ENCODE data around the gene MAD2L1BP. TPM values are rescaled to one million over a fixed set of nuclear protein-coding genes. Genes with fewer than 3 reads are reported as not detected.

MAD2L1BP gene
- total and polyA plus RNA-seq, 5 donors, result 21.6 to 25.6 (median 24.5) TPM

GRCh38 chr6:43613721-43614395 is 21.8 kb upstream of the MAD2L1BP start:
- no peaks in the 10 kb centered on the region for H3K27me3 ChIP-seq (ENCODE audit: control insufficient read depth, insufficient read depth)
- ATAC-seq (no peak), DNase-seq (no peak)
- no peak overlapping the region for H3K27ac ChIP-seq (ENCODE audit: low read length)
- H3K9me3 ChIP-seq (ENCODE audit: control insufficient read depth, low read length), result no peaks in the 10 kb centered on the region
- intact Hi-C loops (cut with DNase I), result no loop called here
- no peak overlapping the region for H3K4me3 ChIP-seq (ENCODE audit: low read length)
- 94% methylated on average over 6 of the region's 6 CpGs for WGBS
- H3K4me1 ChIP-seq (ENCODE audit: control insufficient read depth, insufficient read depth, low read length), result no peaks in the 10 kb centered on the region

GRCh38 chr6:43614396-43614730 is 21.3 kb upstream of the MAD2L1BP start:
- H3K4me3 ChIP-seq (ENCODE audit: low read length), result no peak overlapping the region
- no peak overlapping the region for H3K27ac ChIP-seq (ENCODE audit: low read length)
- no peaks in the 10 kb centered on the region for H3K4me1 ChIP-seq (ENCODE audit: control insufficient read depth, insufficient read depth, low read length)
- no peaks in the 10 kb centered on the region for H3K9me3 ChIP-seq (ENCODE audit: control insufficient read depth, low read length)
- H3K27me3 ChIP-seq (ENCODE audit: control insufficient read depth, insufficient read depth), result no peaks in the 10 kb centered on the region
- WGBS, result 83% methylated on average over 3 of the region's 3 CpGs
- DNase-seq (no peak), ATAC-seq (no peak)
- intact Hi-C loops (cut with DNase I), result no loop called here

- H3K4me1 ChIP-seq (ENCODE audit: control insufficient read depth, insufficient read depth, low read length), result no peaks in the 10 kb centered on the region
- H3K27me3 ChIP-seq (ENCODE audit: control insufficient read depth, insufficient read depth), result no peaks in the 10 kb centered on the region
- no peak overlapping the region for H3K4me3 ChIP-seq (ENCODE audit: low read length)
- ATAC-seq (no peak), DNase-seq (no peak)
- no peak overlapping the region for H3K27ac ChIP-seq (ENCODE audit: low read length)
- H3K9me3 ChIP-seq (ENCODE audit: control insufficient read depth, low read length), result no peaks in the 10 kb centered on the region
- WGBS, result 94% methylated on average over 9 of the region's 9 CpGs
- intact Hi-C loops (cut with DNase I), result no loop called here
Measured at GRCh38 chr6:43616725-43617472, 18.7 kb upstream of the MAD2L1BP start.

GRCh38 chr6:43621078-43621835 is 14.4 kb upstream of the MAD2L1BP start:
- Histone ChIP-seq H3K27ac (ENCODE audit: low read length) (no peak overlapping the region), H3K4me1 (ENCODE audit: control insufficient read depth, insufficient read depth, low read length) (no peaks in the 10 kb centered on the region), H3K9me3 (ENCODE audit: control insufficient read depth, low read length) (no peaks in the 10 kb centered on the region), H3K4me3 (ENCODE audit: low read length) (no peak overlapping the region), H3K27me3 (ENCODE audit: control insufficient read depth, insufficient read depth) (no peaks in the 10 kb centered on the region)
- 91% methylated on average over 12 of the region's 12 CpGs for WGBS
- ATAC-seq (peak in 1 of 2 donors; percentile 7), DNase-seq (peak in 1 of 3 donors; percentile 61)
- intact Hi-C loops (cut with DNase I), result no loop called here

GRCh38 chr6:43621836-43622180 is 13.8 kb upstream of the MAD2L1BP start:
- Histone ChIP-seq H3K9me3 (ENCODE audit: control insufficient read depth, low read length) (no peaks in the 10 kb centered on the region), H3K4me1 (ENCODE audit: control insufficient read depth, insufficient read depth, low read length) (no peaks in the 10 kb centered on the region), H3K27ac (ENCODE audit: low read length) (no peak overlapping the region), H3K27me3 (ENCODE audit: control insufficient read depth, insufficient read depth) (no peaks in the 10 kb centered on the region), H3K4me3 (ENCODE audit: low read length) (no peak overlapping the region)
- WGBS, result 87% methylated on average over 10 of the region's 10 CpGs
- no peak for DNase-seq
- no peak for ATAC-seq
- intact Hi-C loops (cut with DNase I), result no loop called here

GRCh38 chr6:43622541-43622940 is 13.1 kb upstream of the MAD2L1BP start:
- no peak for DNase-seq

GRCh38 chr6:43623880-43624785 is 11.5 kb upstream of the MAD2L1BP start:
- DNase-seq, result no peak
- Histone ChIP-seq H3K27ac (ENCODE audit: low read length) (no peak overlapping the region), H3K4me1 (ENCODE audit: control insufficient read depth, insufficient read depth, low read length) (peaks cover 8% of the 10 kb centered on the region), H3K9me3 (ENCODE audit: control insufficient read depth, low read length) (no peaks in the 10 kb centered on the region), H3K27me3 (ENCODE audit: control insufficient read depth, insufficient read depth) (no peaks in the 10 kb centered on the region), H3K4me3 (ENCODE audit: low read length) (no peak overlapping the region)
- intact Hi-C loops (cut with DNase I), result no loop called here
- WGBS, result 88% methylated on average over 12 of the region's 12 CpGs
- no peak for ATAC-seq

More at GRCh38 chr6:43622541-43622940, 13.1 kb upstream of the MAD2L1BP start:
- 94% methylated on average over 10 of the region's 10 CpGs for WGBS
- Histone ChIP-seq H3K27ac (ENCODE audit: low read length) (no peak overlapping the region), H3K27me3 (ENCODE audit: control insufficient read depth, insufficient read depth) (no peaks in the 10 kb centered on the region), H3K4me1 (ENCODE audit: control insufficient read depth, insufficient read depth, low read length) (peaks cover 7% of the 10 kb centered on the region), H3K9me3 (ENCODE audit: control insufficient read depth, low read length) (no peaks in the 10 kb centered on the region), H3K4me3 (ENCODE audit: low read length) (no peak overlapping the region)
- ATAC-seq, result no peak
- intact Hi-C loops (cut with DNase I), result no loop called here

GRCh38 chr6:43624786-43625288 is 10.8 kb upstream of the MAD2L1BP start:
- DNase-seq (no peak), ATAC-seq (no peak)
- Histone ChIP-seq H3K27me3 (ENCODE audit: control insufficient read depth, insufficient read depth) (no peaks in the 10 kb centered on the region), H3K4me3 (ENCODE audit: low read length) (no peak overlapping the region), H3K9me3 (ENCODE audit: control insufficient read depth, low read length) (no peaks in the 10 kb centered on the region), H3K4me1 (ENCODE audit: control insufficient read depth, insufficient read depth, low read length) (peaks cover 8% of the 10 kb centered on the region), H3K27ac (ENCODE audit: low read length) (no peak overlapping the region)
- WGBS, result 83% methylated on average over 7 of the region's 7 CpGs
- intact Hi-C loops (cut with DNase I), result no loop called here

- intact Hi-C loops (cut with DNase I), result no loop called here
- Histone ChIP-seq H3K4me1 (ENCODE audit: control insufficient read depth, insufficient read depth, low read length) (peaks cover 8% of the 10 kb centered on the region), H3K9me3 (ENCODE audit: control insufficient read depth, low read length) (no peaks in the 10 kb centered on the region), H3K4me3 (ENCODE audit: low read length) (no peak overlapping the region), H3K27me3 (ENCODE audit: control insufficient read depth, insufficient read depth) (no peaks in the 10 kb centered on the region), H3K27ac (ENCODE audit: low read length) (no peak overlapping the region)
- 90% methylated on average over 16 of the region's 16 CpGs for WGBS
- ATAC-seq (no peak), DNase-seq (no peak)
Measured at GRCh38 chr6:43625393-43625992, 10.1 kb upstream of the MAD2L1BP start.

Data from right cardiac atrium (tissue), 5 donors.